ENCODE measurements around the gene ELOVL4. TPM values are rescaled to one million over a fixed set of nuclear protein-coding genes. Genes with fewer than 3 reads are reported as not detected.

ELOVL4 gene
- total and polyA plus RNA-seq, 2 of the 4 experiments (the other 2 are of a cell fraction), result 2.2 to 2.3 TPM

DNA sequence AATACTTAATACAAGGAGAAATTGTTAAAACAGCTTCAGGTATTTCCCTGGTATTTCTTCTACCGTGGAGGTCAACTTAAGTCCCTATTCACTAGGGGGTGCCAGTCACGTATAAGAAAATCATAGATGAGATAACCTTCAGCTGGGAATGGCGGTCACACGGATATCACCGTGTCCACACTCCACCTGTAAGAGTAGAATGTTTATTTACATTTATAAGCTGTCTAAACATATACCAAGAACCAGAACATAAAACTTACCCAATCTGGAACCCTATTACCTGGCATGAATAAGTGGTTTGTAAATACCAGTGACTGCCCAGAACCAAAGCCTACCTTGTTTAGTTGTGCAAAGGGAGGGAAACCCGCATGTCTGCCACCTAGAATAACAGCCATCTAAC is 1.9 kb upstream of the ELOVL4 start:
- intact Hi-C loops (cut with micrococcal nuclease), result loop anchor here (1.0 to 5.0 kb wide), 2 partner anchors 145 to 388 kb away; no protein-coding TSS in a partner anchor
- in situ Hi-C loops (cut with MboI; ENCODE audit: low sequenced_read_pairs), result loop anchor here (10.0 kb wide), 1 partner anchor 56 kb away; the partner anchor contains the start of gene TTK
- Histone ChIP-seq H3K23ac (ENCODE audit: low read depth, low read length) (no peak overlapping the region), H2AK9ac (replicated peaks; ENCODE audit: low read depth, low read length, poor library complexity) (no peak overlapping the region), H3K14ac (replicated peaks; ENCODE audit: low read depth, low read length) (no peak overlapping the region), H3K36me3 (ENCODE audit: control insufficient read depth, insufficient read depth, low read length) (no peaks in the 10 kb centered on the region), H4K5ac (ENCODE audit: low read depth, low read length) (no peak overlapping the region), H2BK5ac (ENCODE audit: low read depth, low read length, poor library complexity, severe bottlenecking) (no peak overlapping the region), H3K4me2 (ENCODE audit: low read depth, low read length) (no peak overlapping the region), H2BK15ac (ENCODE audit: low read depth, low read length) (no peak overlapping the region), H3K9me3 (ENCODE audit: control insufficient read depth, insufficient read depth, low read length) (no peaks in the 10 kb centered on the region), H3K79me1 (ENCODE audit: low read depth in 1 of 2, low read length in 2 of 2) (peaks cover 8 to 16% of the 10 kb centered on the region in 2 experiments; a peak in 3 of 4 replicates), H3K4me3 (ENCODE audit: insufficient read depth, low read depth, low read length) (no peak overlapping the region), H3K4me1 (ENCODE audit: control insufficient read depth, insufficient read depth, low read length) (no peaks in the 10 kb centered on the region; the same call in 1 of the 2 replicates), H3K56ac (ENCODE audit: extremely low read depth, insufficient read depth, low read length) (no peak overlapping the region), H2BK20ac (ENCODE audit: low read depth, low read length) (no peak overlapping the region), H3K9me1 (ENCODE audit: insufficient read depth, low read length) (peaks cover 6% of the 10 kb centered on the region; the same call in 1 of the 2 replicates), H2AFZ (replicated peaks; ENCODE audit: low read length, poor library complexity) (no peak overlapping the region), H2BK120ac (ENCODE audit: low read depth, low read length) (no peak overlapping the region), H3K4ac (ENCODE audit: low read depth, low read length) (no peak overlapping the region), H3K18ac (ENCODE audit: low read depth, low read length) (no peak overlapping the region), H2AK5ac (ENCODE audit: low read depth, low read length) (no peak overlapping the region), H4K91ac (ENCODE audit: insufficient read depth, low read depth, low read length) (no peak overlapping the region), H4K20me1 (ENCODE audit: insufficient read depth, low read length) (no peaks in the 10 kb centered on the region), H4K8ac (ENCODE audit: low read depth in 2 of 2, low read length in 2 of 2) (no peak overlapping the region), H3K27me3 (ENCODE audit: control insufficient read depth, insufficient read depth, low read length) (no peaks in the 10 kb centered on the region), H3K9ac (ENCODE audit: low read depth, low read length) (no peak overlapping the region), H3K27ac (ENCODE audit: insufficient read depth, low read length) (no peak overlapping the region)
- DNase-seq, result peak; percentile 75
- dilution Hi-C loops (cut with HindIII; ENCODE audit: low sequenced_read_pairs, unreplicated experiment), result no loop called here
- TF ChIP-seq MAZ (IDR thresholded peaks at IDR 0.05; ENCODE audit: borderline replicate concordance, low read depth, low read length) (no peak), NFE2L2 (IDR thresholded peaks at IDR 0.05; ENCODE audit: low read depth, low read length) (no peak), SMC3 (IDR thresholded peaks at IDR 0.05; ENCODE audit: low read depth, low read length) (peak; percentile 39), BHLHE40 (IDR thresholded peaks at IDR 0.05; ENCODE audit: low read depth, low read length) (no peak), RAD21 (IDR thresholded peaks at IDR 0.05; ENCODE audit: low read length) (peak; percentile 56), POLR2A (IDR thresholded peaks at IDR 0.05; ENCODE audit: low read depth, low read length) (no peak), RFX5 (IDR thresholded peaks at IDR 0.05; ENCODE audit: low read depth, low read length) (no peak), MXI1 (IDR thresholded peaks at IDR 0.05; ENCODE audit: borderline replicate concordance, low read depth, low read length) (no peak), RCOR1 (IDR thresholded peaks at IDR 0.05; ENCODE audit: insufficient replicate concordance, low read length) (no peak), MAFK (IDR thresholded peaks at IDR 0.05; ENCODE audit: low read depth, low read length) (no peak), FOS (IDR thresholded peaks at IDR 0.05; ENCODE audit: low read depth, low read length) (no peak), CEBPB (IDR thresholded peaks at IDR 0.05; ENCODE audit: low read depth, low read length) (no peak), CHD1 (IDR thresholded peaks at IDR 0.05; ENCODE audit: low read depth, low read length) (no peak)
- TF ChIP-seq, protein P1, sequence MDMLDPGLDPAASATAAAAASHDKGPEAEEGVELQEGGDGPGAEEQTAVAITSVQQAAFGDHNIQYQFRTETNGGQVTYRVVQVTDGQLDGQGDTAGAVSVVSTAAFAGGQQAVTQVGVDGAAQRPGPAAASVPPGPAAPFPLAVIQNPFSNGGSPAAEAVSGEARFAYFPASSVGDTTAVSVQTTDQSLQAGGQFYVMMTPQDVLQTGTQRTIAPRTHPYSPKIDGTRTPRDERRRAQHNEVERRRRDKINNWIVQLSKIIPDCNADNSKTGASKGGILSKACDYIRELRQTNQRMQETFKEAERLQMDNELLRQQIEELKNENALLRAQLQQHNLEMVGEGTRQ (IDR thresholded peaks at IDR 0.05; ENCODE audit: low read depth, low read length), result no peak
- TF ChIP-seq, protein P2, sequence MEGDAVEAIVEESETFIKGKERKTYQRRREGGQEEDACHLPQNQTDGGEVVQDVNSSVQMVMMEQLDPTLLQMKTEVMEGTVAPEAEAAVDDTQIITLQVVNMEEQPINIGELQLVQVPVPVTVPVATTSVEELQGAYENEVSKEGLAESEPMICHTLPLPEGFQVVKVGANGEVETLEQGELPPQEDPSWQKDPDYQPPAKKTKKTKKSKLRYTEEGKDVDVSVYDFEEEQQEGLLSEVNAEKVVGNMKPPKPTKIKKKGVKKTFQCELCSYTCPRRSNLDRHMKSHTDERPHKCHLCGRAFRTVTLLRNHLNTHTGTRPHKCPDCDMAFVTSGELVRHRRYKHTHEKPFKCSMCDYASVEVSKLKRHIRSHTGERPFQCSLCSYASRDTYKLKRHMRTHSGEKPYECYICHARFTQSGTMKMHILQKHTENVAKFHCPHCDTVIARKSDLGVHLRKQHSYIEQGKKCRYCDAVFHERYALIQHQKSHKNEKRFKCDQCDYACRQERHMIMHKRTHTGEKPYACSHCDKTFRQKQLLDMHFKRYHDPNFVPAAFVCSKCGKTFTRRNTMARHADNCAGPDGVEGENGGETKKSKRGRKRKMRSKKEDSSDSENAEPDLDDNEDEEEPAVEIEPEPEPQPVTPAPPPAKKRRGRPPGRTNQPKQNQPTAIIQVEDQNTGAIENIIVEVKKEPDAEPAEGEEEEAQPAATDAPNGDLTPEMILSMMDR (conservative IDR thresholded peaks at IDR 0.05; ENCODE audit: low read depth, low read length), result peak; percentile 64
- TF ChIP-seq, protein P3, sequence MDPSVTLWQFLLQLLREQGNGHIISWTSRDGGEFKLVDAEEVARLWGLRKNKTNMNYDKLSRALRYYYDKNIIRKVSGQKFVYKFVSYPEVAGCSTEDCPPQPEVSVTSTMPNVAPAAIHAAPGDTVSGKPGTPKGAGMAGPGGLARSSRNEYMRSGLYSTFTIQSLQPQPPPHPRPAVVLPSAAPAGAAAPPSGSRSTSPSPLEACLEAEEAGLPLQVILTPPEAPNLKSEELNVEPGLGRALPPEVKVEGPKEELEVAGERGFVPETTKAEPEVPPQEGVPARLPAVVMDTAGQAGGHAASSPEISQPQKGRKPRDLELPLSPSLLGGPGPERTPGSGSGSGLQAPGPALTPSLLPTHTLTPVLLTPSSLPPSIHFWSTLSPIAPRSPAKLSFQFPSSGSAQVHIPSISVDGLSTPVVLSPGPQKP (IDR thresholded peaks at IDR 0.05; ENCODE audit: borderline replicate concordance, low read depth, low read length), result no peak
- no CpG with 5 or more reads among the region's 6 CpGs for WGBS, 2 experiments (ENCODE audit: extremely low coverage in 2 of 2, insufficient read length in 1 of 2)
- no TSS peak for BruUV-seq (replicated peaks)
- ATAC-seq (ENCODE audit: low read depth), result no peak
- ChIA-PET POLR2A (ENCODE audit: unreplicated experiment) (no interaction called here), CTCF (interaction anchor here (0.7 to 1.8 kb wide), 12 partner anchors 18 to 1014 kb away, joined by 3 to 6 read pairs (median 4); no protein-coding TSS in a partner anchor)

Data from IMR-90 (cell line).